SU-DHL-6 (cell line): Measurements from ENCODE around the gene KCNA10.

ENCODE experiments used
- H2AFZ ChIP-seq: fragments of 200-600 bp; sonication (generic); 2 replicates; pipeline ENCODE4 v1.6.1; 2014; ENCODE audit warnings: low read depth, mild to moderate bottlenecking, moderate library complexity, mixed read lengths, antibody characterized with exemption, low read length; ENCODE audit not compliant: severe bottlenecking
- H3F3A ChIP-seq: fragments of 200-600 bp; shearing (Covaris generic); 2 replicates; pipeline ENCODE4 v1.6.0; 2016; ENCODE audit warnings: antibody characterized with exemption, mild to moderate bottlenecking; ENCODE audit not compliant: insufficient read depth
- H3K27ac ChIP-seq: fragments of 200-600 bp; sonication (generic); 2 replicates; pipeline ENCODE4 v1.5.1; 2016; ENCODE audit warnings: low read depth, mild to moderate bottlenecking, low read length, moderate library complexity, mixed read lengths
- H3K27me3 ChIP-seq: fragments of 200-600 bp; sonication (generic), shearing (Covaris generic); 2 replicates; pipeline ENCODE4 v1.6.0; 2014; ENCODE audit warnings: mild to moderate bottlenecking, low read length
- H3K36me3 ChIP-seq: fragments of 200-600 bp; sonication (generic); 2 replicates; pipeline ENCODE4 v1.6.1; 2014; ENCODE audit warnings: mild to moderate bottlenecking, low read length, mixed read lengths
- H3K4me2 ChIP-seq: fragments of 300-600, 200-600 bp; shearing (Covaris generic), sonication (generic); 2 replicates; pipeline ENCODE4 v1.6.0; 2014; ENCODE audit warnings: low read length, low read depth, mild to moderate bottlenecking; ENCODE audit not compliant: poor library complexity, severe bottlenecking
- H3K4me3 ChIP-seq: fragments of 200-600 bp; sonication (generic); 2 replicates; pipeline ENCODE4 v1.5.1; 2014; ENCODE audit warnings: antibody characterized with exemption, low read length, mild to moderate bottlenecking, mixed read lengths; ENCODE audit not compliant: insufficient read depth, poor library complexity, severe bottlenecking
- H3K79me2 ChIP-seq: fragments of 200-600 bp; sonication (generic); 2 replicates; pipeline ENCODE4 v1.6.1; 2014; ENCODE audit warnings: mild to moderate bottlenecking, low read length, moderate library complexity; ENCODE audit not compliant: insufficient read depth
- H3K9ac ChIP-seq: fragments of 200-600 bp; sonication (generic); 2 replicates; pipeline ENCODE4 v1.7.0; 2014; ENCODE audit warnings: mild to moderate bottlenecking, low read length
- H3K9me2 ChIP-seq: fragments of 200-600 bp; sonication (generic); replicated peaks from 2 replicates; pipeline ENCODE4 v1.6.1; 2014; ENCODE audit warnings: low read length; ENCODE audit not compliant: insufficient read depth
- H3K9me3 ChIP-seq: fragments of 200-600 bp; sonication (generic); 2 replicates; pipeline ENCODE4 v1.6.1; 2014; ENCODE audit warnings: low read length, mixed read lengths; ENCODE audit not compliant: insufficient read depth
- H4K20me1 ChIP-seq: fragments of 200-600 bp; sonication (generic); 2 replicates; pipeline ENCODE4 v1.6.1; 2014; ENCODE audit warnings: low read depth, mild to moderate bottlenecking, antibody characterized with exemption, low read length, moderate library complexity, mixed read lengths
- EZH2phosphoT487 ChIP-seq: fragments of 200-600 bp; sonication (generic), shearing (Covaris generic); conservative IDR thresholded peaks from 2 replicates; pipeline ENCODE4 v1.6.1; 2018; ENCODE audit warnings: mild to moderate bottlenecking, antibody characterized with exemption, low read length, moderate library complexity, mixed read lengths
- TF ChIP-seq, protein P1 (sequence below): fragments of 200-600 bp; sonication (generic); IDR thresholded peaks from one replicate; pipeline ENCODE4 v1.5.1; 2017; ENCODE audit warnings: antibody characterized with exemption, mild to moderate bottlenecking, low read length, moderate library complexity; ENCODE audit not compliant: insufficient read depth, poor library complexity, severe bottlenecking

KCNA10 gene

GRCh38 chr1:110525249-110525595 lies 6.2 kb upstream of the KCNA10 start:
- Histone ChIP-seq H3F3A (no peaks in the 10 kb centered on the region), H2AFZ (no peak overlapping the region), H3K36me3 (no peaks in the 10 kb centered on the region), H3K9me3 (no peaks in the 10 kb centered on the region), H3K4me3 (no peak overlapping the region), H3K27me3 (no peaks in the 10 kb centered on the region), H3K79me2 (no peaks in the 10 kb centered on the region), H3K9me2 (no peaks in the 10 kb centered on the region), H3K9ac (no peak overlapping the region), H3K4me2 (no peak overlapping the region), H4K20me1 (no peaks in the 10 kb centered on the region), H3K27ac (no peak overlapping the region)
- TF ChIP-seq, protein P1, sequence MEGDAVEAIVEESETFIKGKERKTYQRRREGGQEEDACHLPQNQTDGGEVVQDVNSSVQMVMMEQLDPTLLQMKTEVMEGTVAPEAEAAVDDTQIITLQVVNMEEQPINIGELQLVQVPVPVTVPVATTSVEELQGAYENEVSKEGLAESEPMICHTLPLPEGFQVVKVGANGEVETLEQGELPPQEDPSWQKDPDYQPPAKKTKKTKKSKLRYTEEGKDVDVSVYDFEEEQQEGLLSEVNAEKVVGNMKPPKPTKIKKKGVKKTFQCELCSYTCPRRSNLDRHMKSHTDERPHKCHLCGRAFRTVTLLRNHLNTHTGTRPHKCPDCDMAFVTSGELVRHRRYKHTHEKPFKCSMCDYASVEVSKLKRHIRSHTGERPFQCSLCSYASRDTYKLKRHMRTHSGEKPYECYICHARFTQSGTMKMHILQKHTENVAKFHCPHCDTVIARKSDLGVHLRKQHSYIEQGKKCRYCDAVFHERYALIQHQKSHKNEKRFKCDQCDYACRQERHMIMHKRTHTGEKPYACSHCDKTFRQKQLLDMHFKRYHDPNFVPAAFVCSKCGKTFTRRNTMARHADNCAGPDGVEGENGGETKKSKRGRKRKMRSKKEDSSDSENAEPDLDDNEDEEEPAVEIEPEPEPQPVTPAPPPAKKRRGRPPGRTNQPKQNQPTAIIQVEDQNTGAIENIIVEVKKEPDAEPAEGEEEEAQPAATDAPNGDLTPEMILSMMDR, result no peak
- TF ChIP-seq EZH2phosphoT487, result no peak

- no peaks in the 10 kb centered on the region for H4K20me1 ChIP-seq
- H3K27me3 ChIP-seq, result no peaks in the 10 kb centered on the region
- H3K9me3 ChIP-seq, result no peaks in the 10 kb centered on the region
- no peak for TF ChIP-seq EZH2phosphoT487
- TF ChIP-seq, protein P1, result peak; percentile 45
- no peaks in the 10 kb centered on the region for H3K36me3 ChIP-seq
- no peak overlapping the region for H3K27ac ChIP-seq
- H3F3A ChIP-seq, result no peaks in the 10 kb centered on the region
- no peaks in the 10 kb centered on the region for H3K79me2 ChIP-seq
- H3K9me2 ChIP-seq, result no peaks in the 10 kb centered on the region
- no peak overlapping the region for H3K4me3 ChIP-seq
- no peak overlapping the region for H3K9ac ChIP-seq
- H3K4me2 ChIP-seq, result no peak overlapping the region
- no peak overlapping the region for H2AFZ ChIP-seq
These were observed 5.6 kb upstream of the KCNA10 start for GRCh38 chr1:110524311-110525248.

- TF ChIP-seq, protein P1, result no peak
- no peak for TF ChIP-seq EZH2phosphoT487
- Histone ChIP-seq H3K36me3 (no peaks in the 10 kb centered on the region), H2AFZ (no peak overlapping the region), H3K9me3 (no peaks in the 10 kb centered on the region), H3F3A (no peaks in the 10 kb centered on the region), H3K4me2 (no peak overlapping the region), H3K27ac (no peak overlapping the region), H3K9me2 (no peaks in the 10 kb centered on the region), H3K79me2 (no peaks in the 10 kb centered on the region), H4K20me1 (no peaks in the 10 kb centered on the region), H3K4me3 (no peak overlapping the region), H3K27me3 (no peaks in the 10 kb centered on the region), H3K9ac (no peak overlapping the region)
These were observed 4.0 kb upstream of the KCNA10 start for GRCh38 chr1:110523011-110523410.
